ENCODE measurements around the gene EPHB1. TPM values are rescaled to one million over a fixed set of nuclear protein-coding genes. Genes with fewer than 3 reads are reported as not detected.

EPHB1 gene
- total and polyA plus RNA-seq, 4 donors, result 0.23 to 1.7 (median 0.52) TPM

DNA sequence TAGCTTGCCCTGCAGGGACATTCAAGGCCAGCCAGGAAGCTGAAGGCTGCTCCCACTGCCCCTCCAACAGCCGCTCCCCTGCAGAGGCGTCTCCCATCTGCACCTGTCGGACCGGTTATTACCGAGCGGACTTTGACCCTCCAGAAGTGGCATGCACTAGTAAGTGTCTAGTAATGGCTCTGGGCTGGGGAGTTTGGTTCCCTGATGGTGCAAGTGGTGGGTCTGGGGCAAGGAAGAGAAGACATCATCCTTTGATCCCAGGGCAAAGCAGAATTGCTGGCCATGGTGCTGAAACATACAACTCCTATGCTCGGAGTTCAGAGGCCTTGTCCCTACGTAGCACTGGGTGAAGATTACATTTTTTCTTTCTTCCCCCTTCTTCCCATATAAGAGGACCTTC, 311.4 kb downstream of the EPHB1 start (continued):
- TF ChIP-seq, protein P1, sequence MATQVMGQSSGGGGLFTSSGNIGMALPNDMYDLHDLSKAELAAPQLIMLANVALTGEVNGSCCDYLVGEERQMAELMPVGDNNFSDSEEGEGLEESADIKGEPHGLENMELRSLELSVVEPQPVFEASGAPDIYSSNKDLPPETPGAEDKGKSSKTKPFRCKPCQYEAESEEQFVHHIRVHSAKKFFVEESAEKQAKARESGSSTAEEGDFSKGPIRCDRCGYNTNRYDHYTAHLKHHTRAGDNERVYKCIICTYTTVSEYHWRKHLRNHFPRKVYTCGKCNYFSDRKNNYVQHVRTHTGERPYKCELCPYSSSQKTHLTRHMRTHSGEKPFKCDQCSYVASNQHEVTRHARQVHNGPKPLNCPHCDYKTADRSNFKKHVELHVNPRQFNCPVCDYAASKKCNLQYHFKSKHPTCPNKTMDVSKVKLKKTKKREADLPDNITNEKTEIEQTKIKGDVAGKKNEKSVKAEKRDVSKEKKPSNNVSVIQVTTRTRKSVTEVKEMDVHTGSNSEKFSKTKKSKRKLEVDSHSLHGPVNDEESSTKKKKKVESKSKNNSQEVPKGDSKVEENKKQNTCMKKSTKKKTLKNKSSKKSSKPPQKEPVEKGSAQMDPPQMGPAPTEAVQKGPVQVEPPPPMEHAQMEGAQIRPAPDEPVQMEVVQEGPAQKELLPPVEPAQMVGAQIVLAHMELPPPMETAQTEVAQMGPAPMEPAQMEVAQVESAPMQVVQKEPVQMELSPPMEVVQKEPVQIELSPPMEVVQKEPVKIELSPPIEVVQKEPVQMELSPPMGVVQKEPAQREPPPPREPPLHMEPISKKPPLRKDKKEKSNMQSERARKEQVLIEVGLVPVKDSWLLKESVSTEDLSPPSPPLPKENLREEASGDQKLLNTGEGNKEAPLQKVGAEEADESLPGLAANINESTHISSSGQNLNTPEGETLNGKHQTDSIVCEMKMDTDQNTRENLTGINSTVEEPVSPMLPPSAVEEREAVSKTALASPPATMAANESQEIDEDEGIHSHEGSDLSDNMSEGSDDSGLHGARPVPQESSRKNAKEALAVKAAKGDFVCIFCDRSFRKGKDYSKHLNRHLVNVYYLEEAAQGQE (IDR thresholded peaks at IDR 0.05), result peak; percentile 100

DNA sequence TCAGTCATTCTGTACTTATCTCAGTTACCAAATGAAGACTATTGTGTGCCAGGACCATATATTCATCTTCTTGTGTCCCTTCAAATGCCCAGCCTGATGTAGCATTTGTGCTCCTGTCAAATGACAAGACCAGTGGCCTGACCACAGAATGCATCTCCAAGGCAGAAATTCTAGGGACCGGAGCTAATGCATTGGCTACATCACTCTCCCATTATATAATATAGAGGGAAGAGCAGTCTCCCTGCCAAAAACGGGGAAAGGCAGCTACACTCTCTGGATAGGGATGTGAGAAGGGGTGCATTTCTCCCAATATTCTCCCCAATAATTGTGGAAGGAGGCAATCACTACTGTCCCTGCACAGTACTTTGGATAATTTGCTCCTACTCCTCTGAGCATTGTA, 312.0 kb downstream of the EPHB1 start:
- no peak overlapping the region for H3K9ac ChIP-seq (ENCODE audit: low read depth in 1 of 2, low read length in 2 of 2)
- no peak overlapping the region for H3K27ac ChIP-seq (ENCODE audit: low read depth in 1 of 2, low read length in 2 of 2)
- no peak for DNase-seq (ENCODE audit: low spot score)
- H3K4me3 ChIP-seq (ENCODE audit: low read depth in 1 of 3, low read length in 3 of 3), result no peak overlapping the region
- TF ChIP-seq NR2F2 (IDR thresholded peaks at IDR 0.05), result no peak
- no peaks in the 10 kb centered on the region for H3K9me3 ChIP-seq (ENCODE audit: control insufficient read depth in 4 of 4, low read length in 3 of 4)
- H3K36me3 ChIP-seq (ENCODE audit: control insufficient read depth in 4 of 4, insufficient read depth in 3 of 4, low read depth in 1 of 4, low read length in 3 of 4), result no peaks in the 10 kb centered on the region
- no peaks in the 10 kb centered on the region for H3K27me3 ChIP-seq (ENCODE audit: control insufficient read depth in 4 of 4, insufficient read depth in 4 of 4, low read length in 3 of 4)
- H3K4me1 ChIP-seq (ENCODE audit: control insufficient read depth in 4 of 4, insufficient read depth in 4 of 4, low read length in 3 of 4), result no peaks in the 10 kb centered on the region
- WGBS, result 77% methylated on average over 2 of the region's 2 CpGs

DNA sequence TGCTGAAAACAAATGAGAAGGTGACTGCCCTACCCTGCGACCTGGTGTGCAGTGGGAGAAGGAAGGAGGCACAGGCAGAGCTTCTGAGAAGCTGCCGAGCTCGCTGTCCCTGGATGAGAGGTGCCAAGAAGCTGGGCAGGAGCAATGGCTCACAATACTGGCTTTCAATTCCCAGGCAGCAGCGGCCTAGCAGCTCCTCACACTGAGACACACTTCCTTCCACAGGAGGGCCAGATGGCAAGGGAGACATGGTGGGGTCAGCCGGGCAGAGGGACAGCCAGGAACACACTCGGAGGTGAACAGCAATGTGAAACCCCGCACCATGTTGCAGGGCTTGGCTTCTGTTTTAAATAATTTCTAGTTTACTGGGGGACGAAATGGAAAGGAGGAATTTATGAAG, 314.6 kb downstream of the EPHB1 start:
- no peak overlapping the region for H3K4me3 ChIP-seq (ENCODE audit: low read depth in 1 of 3, low read length in 3 of 3)
- no peak overlapping the region for H3K9ac ChIP-seq (ENCODE audit: low read depth in 1 of 2, low read length in 2 of 2)
- H3K27ac ChIP-seq (ENCODE audit: low read depth in 1 of 2, low read length in 2 of 2), result no peak overlapping the region
- H3K4me1 ChIP-seq (ENCODE audit: control insufficient read depth in 4 of 4, insufficient read depth in 4 of 4, low read length in 3 of 4), result no peaks in the 10 kb centered on the region
- no peaks in the 10 kb centered on the region for H3K36me3 ChIP-seq (ENCODE audit: control insufficient read depth in 4 of 4, insufficient read depth in 3 of 4, low read depth in 1 of 4, low read length in 3 of 4)
- H3K27me3 ChIP-seq (ENCODE audit: control insufficient read depth in 4 of 4, insufficient read depth in 4 of 4, low read length in 3 of 4), result no peaks in the 10 kb centered on the region
- TF ChIP-seq EGR1 (IDR thresholded peaks at IDR 0.05; ENCODE audit: low read depth in 2 of 2) (no peak), TAF1 (conservative IDR thresholded peaks at IDR 0.05) (no peak), RAD21 (IDR thresholded peaks at IDR 0.05) (no peak), HNF4A (conservative IDR thresholded peaks at IDR 0.05) (no peak), NR2F2 (IDR thresholded peaks at IDR 0.05) (no peak), HNF4G (IDR thresholded peaks at IDR 0.05) (no peak), YY1 (IDR thresholded peaks at IDR 0.05) (no peak), RXRA (IDR thresholded peaks at IDR 0.05) (no peak), JUND (IDR thresholded peaks at IDR 0.05) (no peak), GABPA (IDR thresholded peaks at IDR 0.05 in 1 of 2, conservative IDR thresholded peaks at IDR 0.05 in 1 of 2) (no peak), SP1 (IDR thresholded peaks at IDR 0.05) (no peak), FOXA1 (IDR thresholded peaks at IDR 0.05) (no peak), FOXA2 (IDR thresholded peaks at IDR 0.05) (no peak)
- TF ChIP-seq, protein P2, sequence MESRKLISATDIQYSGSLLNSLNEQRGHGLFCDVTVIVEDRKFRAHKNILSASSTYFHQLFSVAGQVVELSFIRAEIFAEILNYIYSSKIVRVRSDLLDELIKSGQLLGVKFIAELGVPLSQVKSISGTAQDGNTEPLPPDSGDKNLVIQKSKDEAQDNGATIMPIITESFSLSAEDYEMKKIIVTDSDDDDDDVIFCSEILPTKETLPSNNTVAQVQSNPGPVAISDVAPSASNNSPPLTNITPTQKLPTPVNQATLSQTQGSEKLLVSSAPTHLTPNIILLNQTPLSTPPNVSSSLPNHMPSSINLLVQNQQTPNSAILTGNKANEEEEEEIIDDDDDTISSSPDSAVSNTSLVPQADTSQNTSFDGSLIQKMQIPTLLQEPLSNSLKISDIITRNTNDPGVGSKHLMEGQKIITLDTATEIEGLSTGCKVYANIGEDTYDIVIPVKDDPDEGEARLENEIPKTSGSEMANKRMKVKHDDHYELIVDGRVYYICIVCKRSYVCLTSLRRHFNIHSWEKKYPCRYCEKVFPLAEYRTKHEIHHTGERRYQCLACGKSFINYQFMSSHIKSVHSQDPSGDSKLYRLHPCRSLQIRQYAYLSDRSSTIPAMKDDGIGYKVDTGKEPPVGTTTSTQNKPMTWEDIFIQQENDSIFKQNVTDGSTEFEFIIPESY (IDR thresholded peaks at IDR 0.05), result no peak
- TF ChIP-seq, protein P1 (IDR thresholded peaks at IDR 0.05), result no peak
- TF ChIP-seq, protein P3, sequence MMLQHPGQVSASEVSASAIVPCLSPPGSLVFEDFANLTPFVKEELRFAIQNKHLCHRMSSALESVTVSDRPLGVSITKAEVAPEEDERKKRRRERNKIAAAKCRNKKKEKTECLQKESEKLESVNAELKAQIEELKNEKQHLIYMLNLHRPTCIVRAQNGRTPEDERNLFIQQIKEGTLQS (IDR thresholded peaks at IDR 0.05), result no peak
- TF ChIP-seq, protein P4, sequence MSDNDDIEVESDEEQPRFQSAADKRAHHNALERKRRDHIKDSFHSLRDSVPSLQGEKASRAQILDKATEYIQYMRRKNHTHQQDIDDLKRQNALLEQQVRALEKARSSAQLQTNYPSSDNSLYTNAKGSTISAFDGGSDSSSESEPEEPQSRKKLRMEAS (IDR thresholded peaks at IDR 0.05), result no peak
- TF ChIP-seq, protein P5, sequence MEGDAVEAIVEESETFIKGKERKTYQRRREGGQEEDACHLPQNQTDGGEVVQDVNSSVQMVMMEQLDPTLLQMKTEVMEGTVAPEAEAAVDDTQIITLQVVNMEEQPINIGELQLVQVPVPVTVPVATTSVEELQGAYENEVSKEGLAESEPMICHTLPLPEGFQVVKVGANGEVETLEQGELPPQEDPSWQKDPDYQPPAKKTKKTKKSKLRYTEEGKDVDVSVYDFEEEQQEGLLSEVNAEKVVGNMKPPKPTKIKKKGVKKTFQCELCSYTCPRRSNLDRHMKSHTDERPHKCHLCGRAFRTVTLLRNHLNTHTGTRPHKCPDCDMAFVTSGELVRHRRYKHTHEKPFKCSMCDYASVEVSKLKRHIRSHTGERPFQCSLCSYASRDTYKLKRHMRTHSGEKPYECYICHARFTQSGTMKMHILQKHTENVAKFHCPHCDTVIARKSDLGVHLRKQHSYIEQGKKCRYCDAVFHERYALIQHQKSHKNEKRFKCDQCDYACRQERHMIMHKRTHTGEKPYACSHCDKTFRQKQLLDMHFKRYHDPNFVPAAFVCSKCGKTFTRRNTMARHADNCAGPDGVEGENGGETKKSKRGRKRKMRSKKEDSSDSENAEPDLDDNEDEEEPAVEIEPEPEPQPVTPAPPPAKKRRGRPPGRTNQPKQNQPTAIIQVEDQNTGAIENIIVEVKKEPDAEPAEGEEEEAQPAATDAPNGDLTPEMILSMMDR (IDR thresholded peaks at IDR 0.05; ENCODE audit: low read depth, low read length, missing input control), result no peak
- H3K9me3 ChIP-seq (ENCODE audit: control insufficient read depth in 4 of 4, low read length in 3 of 4), result no peaks in the 10 kb centered on the region
- WGBS, result 73% methylated on average over 8 of the region's 8 CpGs
- DNase-seq (ENCODE audit: low spot score), result no peak
